Endothelial cell (in vitro differentiated cells): Measurements from ENCODE around the gene ATP9A. TPM values are rescaled to one million over a fixed set of nuclear protein-coding genes. Genes with fewer than 3 reads are reported as not detected.
A peak's percentile ranks its signal among the peaks of the same experiment; 100 is the strongest.

Source experiments
- DNase-seq: peaks from one replicate; pipeline ENCODE4 v3.0.0; 2021; ENCODE audit warnings: low spot score
- H3K27ac Mint-ChIP-seq: one replicate; pipeline ENCODE4 v1.8.0; 2021; ENCODE audit warnings: mixed read lengths, inconsistent platforms; ENCODE audit not compliant: unreplicated experiment
- H3K27me3 Mint-ChIP-seq: one replicate; pipeline ENCODE4 v1.8.0; 2021; ENCODE audit warnings: mild to moderate bottlenecking, moderate library complexity, mixed read lengths, inconsistent platforms; ENCODE audit not compliant: unreplicated experiment
- H3K36me3 Mint-ChIP-seq: one replicate; pipeline ENCODE4 v1.8.0; 2021; ENCODE audit warnings: mild to moderate bottlenecking, low read depth, mixed read lengths, inconsistent platforms; ENCODE audit not compliant: unreplicated experiment
- H3K4me1 Mint-ChIP-seq: one replicate; pipeline ENCODE4 v1.8.0; 2021; ENCODE audit warnings: mild to moderate bottlenecking, mixed read lengths, inconsistent platforms; ENCODE audit not compliant: unreplicated experiment
- H3K4me3 Mint-ChIP-seq: one replicate; pipeline ENCODE4 v1.8.0; 2021; ENCODE audit warnings: mild to moderate bottlenecking, mixed read lengths, inconsistent platforms; ENCODE audit not compliant: unreplicated experiment
- H3K9me3 Mint-ChIP-seq: one replicate; pipeline ENCODE4 v1.8.0; 2021; ENCODE audit warnings: mixed read lengths, inconsistent platforms; ENCODE audit not compliant: unreplicated experiment
- total RNA-seq: library from RNA; stranded (reverse); fragmentation: NEBNext Ultra II Directional; extraction: Animal tissue kit (Norgen Biotek cat#: 25700); gene quantifications from one replicate; pipeline ENCODE4 v1.2.1, GENCODE V29; 2021; ENCODE audit not compliant: unreplicated experiment
- TF ChIP-seq, protein P1 (sequence below): fragments of 200-600 bp; sonication (generic); IDR thresholded peaks from one replicate; pipeline ENCODE4 v1.5.0; 2021; ENCODE audit warnings: antibody characterized with exemption; ENCODE audit not compliant: unreplicated experiment

The ATP9A gene
- total RNA-seq, 1 donor from 2014 or later: 30.6 TPM

DNA sequence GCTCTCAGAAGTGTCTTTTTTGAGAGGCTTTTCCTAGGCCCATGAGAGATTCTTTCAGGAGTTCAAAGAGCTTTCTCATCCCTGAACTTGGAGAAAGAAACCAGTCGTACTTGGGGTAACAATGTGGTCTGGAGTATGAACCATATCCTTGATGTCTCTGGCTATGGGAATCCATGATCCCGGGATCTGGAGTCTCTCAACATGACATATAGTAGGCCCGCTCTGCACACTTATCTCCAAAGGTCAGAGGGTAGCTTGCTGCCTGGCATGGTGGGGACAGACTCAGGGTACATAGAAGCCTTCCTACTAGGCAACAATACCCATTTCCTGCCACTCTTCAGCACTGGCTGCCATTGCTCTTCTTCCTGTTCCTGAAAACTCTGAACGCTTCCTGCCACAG is 183.5 kb downstream of the ATP9A start:
- no peak for DNase-seq
- no peaks in the 10 kb centered on the region for H3K9me3 Mint-ChIP-seq
- peaks cover 12% of the 10 kb centered on the region for H3K27me3 Mint-ChIP-seq
- H3K4me3 Mint-ChIP-seq: no peak overlapping the region
- TF ChIP-seq, protein P1, sequence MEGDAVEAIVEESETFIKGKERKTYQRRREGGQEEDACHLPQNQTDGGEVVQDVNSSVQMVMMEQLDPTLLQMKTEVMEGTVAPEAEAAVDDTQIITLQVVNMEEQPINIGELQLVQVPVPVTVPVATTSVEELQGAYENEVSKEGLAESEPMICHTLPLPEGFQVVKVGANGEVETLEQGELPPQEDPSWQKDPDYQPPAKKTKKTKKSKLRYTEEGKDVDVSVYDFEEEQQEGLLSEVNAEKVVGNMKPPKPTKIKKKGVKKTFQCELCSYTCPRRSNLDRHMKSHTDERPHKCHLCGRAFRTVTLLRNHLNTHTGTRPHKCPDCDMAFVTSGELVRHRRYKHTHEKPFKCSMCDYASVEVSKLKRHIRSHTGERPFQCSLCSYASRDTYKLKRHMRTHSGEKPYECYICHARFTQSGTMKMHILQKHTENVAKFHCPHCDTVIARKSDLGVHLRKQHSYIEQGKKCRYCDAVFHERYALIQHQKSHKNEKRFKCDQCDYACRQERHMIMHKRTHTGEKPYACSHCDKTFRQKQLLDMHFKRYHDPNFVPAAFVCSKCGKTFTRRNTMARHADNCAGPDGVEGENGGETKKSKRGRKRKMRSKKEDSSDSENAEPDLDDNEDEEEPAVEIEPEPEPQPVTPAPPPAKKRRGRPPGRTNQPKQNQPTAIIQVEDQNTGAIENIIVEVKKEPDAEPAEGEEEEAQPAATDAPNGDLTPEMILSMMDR: no peak
- H3K36me3 Mint-ChIP-seq: no peaks in the 10 kb centered on the region
- no peak overlapping the region for H3K27ac Mint-ChIP-seq
- H3K4me1 Mint-ChIP-seq: peaks cover 17% of the 10 kb centered on the region

DNA sequence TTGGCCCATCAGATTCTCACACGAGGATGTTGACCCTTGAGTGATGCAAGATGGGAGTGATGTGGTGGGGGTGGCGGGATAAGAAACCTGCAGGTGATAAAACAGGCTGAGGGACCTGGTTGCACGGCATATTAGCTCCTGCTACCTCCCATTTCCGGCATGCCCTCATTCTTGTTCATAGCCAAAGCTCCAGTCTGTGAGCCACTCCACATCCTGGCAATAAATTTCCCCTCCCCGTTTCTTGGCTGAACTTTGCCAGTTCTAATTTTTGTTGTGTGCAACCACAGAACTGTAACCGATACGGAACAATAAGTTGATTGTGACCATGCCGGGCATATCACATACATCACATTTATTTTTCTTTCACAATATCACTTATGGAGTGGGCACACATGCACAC is 184.1 kb downstream of the ATP9A start:
- no peak for DNase-seq
- Mint-ChIP-seq H3K27me3 (peaks cover 15% of the 10 kb centered on the region), H3K4me3 (no peak overlapping the region), H3K9me3 (no peaks in the 10 kb centered on the region), H3K36me3 (no peaks in the 10 kb centered on the region), H3K27ac (peak overlapping the region; percentile 17), H3K4me1 (peaks cover 17% of the 10 kb centered on the region)
- TF ChIP-seq, protein P1: no peak

DNA sequence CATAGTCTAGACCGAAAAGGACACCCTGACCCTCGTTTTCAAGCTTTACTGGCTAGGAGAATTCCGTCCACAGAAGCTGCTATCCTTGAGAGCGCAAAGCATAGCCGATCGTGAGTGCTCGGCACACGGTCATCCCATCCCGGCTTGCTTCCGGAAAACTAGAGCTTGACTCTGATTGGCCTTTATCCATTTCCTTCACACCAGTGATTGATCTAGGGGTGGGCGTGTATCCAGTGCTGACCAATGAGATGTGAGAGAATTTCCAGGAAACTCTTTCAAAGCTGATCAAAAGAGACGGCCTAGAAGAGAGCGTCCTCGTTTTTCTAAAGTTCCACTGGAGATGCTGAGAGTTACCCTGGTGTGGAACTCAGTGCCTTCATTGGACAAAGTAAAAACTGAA is 184.7 kb downstream of the ATP9A start:
- no peak for DNase-seq
- Mint-ChIP-seq H3K4me3 (no peak overlapping the region), H3K4me1 (peaks cover 17% of the 10 kb centered on the region), H3K27me3 (peaks cover 15% of the 10 kb centered on the region), H3K27ac (peak overlapping the region; percentile 42), H3K9me3 (no peaks in the 10 kb centered on the region), H3K36me3 (no peaks in the 10 kb centered on the region)
- TF ChIP-seq, protein P1: no peak

DNA sequence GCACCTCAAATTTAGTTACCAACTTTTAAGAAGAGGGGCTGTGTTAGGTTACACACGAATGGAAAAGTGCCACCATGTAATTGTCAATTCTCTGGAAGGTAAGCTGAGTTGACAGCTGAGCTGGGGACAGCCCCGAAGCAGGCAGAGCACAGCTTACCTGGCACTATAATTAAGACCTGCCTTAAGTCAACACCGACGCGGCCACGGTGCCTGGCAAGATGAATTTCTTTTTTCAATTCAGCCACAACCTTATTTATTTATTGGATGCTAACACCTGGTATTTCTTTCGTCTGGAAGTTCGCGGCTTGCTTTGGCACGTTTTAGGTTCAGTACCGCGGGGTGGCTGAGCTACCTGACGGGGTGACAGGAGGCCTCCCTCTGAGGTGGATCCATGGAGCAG is 185.1 kb downstream of the ATP9A start:
- TF ChIP-seq, protein P1: no peak
- H3K4me3 Mint-ChIP-seq: no peak overlapping the region
- no peak for DNase-seq
- H3K27me3 Mint-ChIP-seq: peaks cover 15% of the 10 kb centered on the region
- H3K36me3 Mint-ChIP-seq: no peaks in the 10 kb centered on the region
- peaks cover 17% of the 10 kb centered on the region for H3K4me1 Mint-ChIP-seq
- H3K27ac Mint-ChIP-seq: no peak overlapping the region
- H3K9me3 Mint-ChIP-seq: no peaks in the 10 kb centered on the region

DNA sequence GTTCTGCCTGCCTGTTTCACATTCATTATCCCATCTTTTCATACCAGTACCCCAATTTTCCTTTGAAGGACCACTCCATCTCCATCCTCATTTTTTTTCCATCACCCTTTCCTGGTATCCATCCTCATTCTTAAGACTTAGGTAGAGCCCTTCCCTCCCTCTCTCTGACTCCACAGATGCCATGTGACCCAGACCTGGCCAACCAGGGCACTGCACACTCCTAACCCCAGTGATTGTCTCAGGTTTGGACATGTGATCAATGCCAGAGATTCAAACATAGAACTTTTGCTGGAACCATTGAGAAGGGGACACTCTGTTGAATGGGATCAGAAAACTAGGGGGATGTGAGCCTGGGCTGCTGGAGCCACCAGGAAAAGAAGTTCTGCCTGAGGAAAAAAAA is 186.6 kb downstream of the ATP9A start:
- Mint-ChIP-seq H3K9me3 (no peaks in the 10 kb centered on the region), H3K27me3 (peaks cover 15% of the 10 kb centered on the region), H3K27ac (no peak overlapping the region), H3K4me3 (no peak overlapping the region), H3K4me1 (peaks cover 17% of the 10 kb centered on the region), H3K36me3 (no peaks in the 10 kb centered on the region)
- TF ChIP-seq, protein P1: no peak
- no peak for DNase-seq
